Placental pericyte (primary cell): ENCODE results near the gene ST3GAL4. TPM values are rescaled to one million over a fixed set of nuclear protein-coding genes. Genes with fewer than 3 reads are reported as not detected.

ENCODE experiments used
- small RNA-seq: library from RNA; depleted of rRNA; stranded (forward); fragments of <200 nt; gene quantifications from one replicate; pipeline ENCODE3, GENCODE V24; 2012; ENCODE audit warnings: low replicate concordance
- total RNA-seq: library from RNA; depleted of rRNA; stranded (reverse); fragments of >200 nt; gene quantifications from 2 replicates; pipeline ENCODE4 v1.2.3, GENCODE V29; 2012

Gene ST3GAL4, protein sequence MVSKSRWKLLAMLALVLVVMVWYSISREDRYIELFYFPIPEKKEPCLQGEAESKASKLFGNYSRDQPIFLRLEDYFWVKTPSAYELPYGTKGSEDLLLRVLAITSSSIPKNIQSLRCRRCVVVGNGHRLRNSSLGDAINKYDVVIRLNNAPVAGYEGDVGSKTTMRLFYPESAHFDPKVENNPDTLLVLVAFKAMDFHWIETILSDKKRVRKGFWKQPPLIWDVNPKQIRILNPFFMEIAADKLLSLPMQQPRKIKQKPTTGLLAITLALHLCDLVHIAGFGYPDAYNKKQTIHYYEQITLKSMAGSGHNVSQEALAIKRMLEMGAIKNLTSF
- total RNA-seq, result 21.0 and 46.1 TPM in 2 replicates

DNA sequence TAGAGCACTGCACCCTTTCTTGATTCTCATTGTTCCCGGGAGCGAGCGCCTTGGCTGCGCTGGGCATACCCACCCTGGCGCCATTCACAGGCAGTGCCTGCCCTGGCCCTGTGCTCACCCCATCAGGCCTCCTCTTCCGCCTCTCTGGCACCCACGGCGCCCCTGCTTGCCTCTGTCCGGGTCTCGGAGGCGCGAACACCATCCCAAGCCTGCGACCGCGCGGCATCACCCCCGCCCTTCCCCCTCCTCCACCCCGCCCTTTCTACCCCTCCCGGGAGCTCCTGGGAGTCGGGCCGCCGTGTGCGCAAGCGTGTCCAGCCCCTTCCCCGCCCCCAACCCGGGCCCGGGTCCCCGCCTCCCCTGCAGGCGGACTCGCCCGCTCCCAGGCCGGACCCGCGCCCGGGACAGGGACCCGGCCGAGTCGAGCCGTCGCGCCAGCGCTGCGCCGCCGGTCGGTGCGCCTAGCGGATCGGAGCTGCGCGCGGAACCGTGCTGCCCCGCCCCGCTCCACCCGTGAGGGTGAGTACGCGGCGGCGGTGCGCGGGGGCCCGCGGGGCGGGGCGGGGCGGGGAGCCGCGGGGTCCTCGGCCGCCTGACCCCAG is at the start of gene ST3GAL4:
Gene ST3GAL4 (plus strand): TSS at position 363 of the 602 bp plus-strand sequence. CDS start 50,470 bp downstream, outside the sequence.

Small RNA genes within 50 kb of the gene (small RNA-seq; reads per million reads assigned to genes)
- gene AP001318.3, result not detected

Other genes with a start within 250 kb of the ST3GAL4 start
- gene RPUSD4, start 144.0 kb upstream of the ST3GAL4 start, total RNA-seq, result 23.4 and 26.6 TPM in 2 replicates
- gene FAM118B, start 143.9 kb upstream of the ST3GAL4 start, total RNA-seq, result 22.5 and 41.8 TPM in 2 replicates
- 150 and 222 TPM in 2 replicates for gene SRPRA, start 86.8 kb upstream of the ST3GAL4 start, total RNA-seq
- 12.5 and 22.5 TPM in 2 replicates for gene FOXRED1, start 86.5 kb upstream of the ST3GAL4 start, total RNA-seq
- 7.2 and 9.7 TPM in 2 replicates for gene TIRAP, start 72.6 kb upstream of the ST3GAL4 start, total RNA-seq
- 17.1 and 20.8 TPM in 2 replicates for gene DCPS, start 51.6 kb upstream of the ST3GAL4 start, total RNA-seq